ENCODE measurements around the gene FGF18.
"Not testable (repeated sequence)": the region's sequence is repeated elsewhere in the genome, so short reads cannot be mapped to it uniquely, and the experiment has no call there.

FGF18 gene

DNA sequence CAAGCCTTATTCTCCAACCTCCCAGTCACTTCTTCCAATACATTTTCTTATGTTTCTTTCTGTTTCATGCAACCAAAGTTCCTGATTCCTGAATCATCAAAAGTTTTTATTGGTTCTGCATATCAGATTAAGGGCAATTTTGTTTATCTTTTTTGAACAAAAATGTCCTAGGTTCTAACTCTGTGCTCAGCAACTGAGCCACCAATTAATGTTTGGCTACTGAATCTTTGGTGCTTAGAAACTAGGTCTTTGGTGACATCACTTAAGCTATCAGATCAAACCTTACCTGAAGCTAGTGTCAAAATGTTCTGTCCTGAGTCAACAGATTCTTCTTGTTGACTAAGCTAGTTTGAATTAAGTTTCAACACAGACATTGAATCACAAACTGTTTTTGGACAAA, 56.1 kb downstream of the FGF18 start:
- DNase-seq, result no peak

DNA sequence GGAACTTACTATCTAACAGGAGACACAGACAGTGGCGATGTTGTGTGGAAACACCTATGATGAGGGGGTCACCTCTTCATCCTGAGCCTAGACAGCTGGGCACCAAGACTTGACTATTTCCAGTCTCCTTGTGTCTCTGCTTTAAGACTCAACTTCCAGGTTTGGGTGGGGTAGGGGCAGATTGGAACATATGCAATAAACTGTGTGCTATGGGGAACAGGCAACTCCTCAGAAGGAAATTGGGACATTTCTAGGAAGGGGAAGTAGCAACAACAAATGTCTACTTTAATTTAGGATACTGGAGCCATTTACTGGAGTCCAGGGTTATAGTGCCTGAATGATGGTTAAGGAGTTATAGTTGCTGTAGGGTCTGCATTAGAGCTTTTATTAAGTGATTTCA, 57.3 kb downstream of the FGF18 start:
- DNase-seq, result no peak

DNA sequence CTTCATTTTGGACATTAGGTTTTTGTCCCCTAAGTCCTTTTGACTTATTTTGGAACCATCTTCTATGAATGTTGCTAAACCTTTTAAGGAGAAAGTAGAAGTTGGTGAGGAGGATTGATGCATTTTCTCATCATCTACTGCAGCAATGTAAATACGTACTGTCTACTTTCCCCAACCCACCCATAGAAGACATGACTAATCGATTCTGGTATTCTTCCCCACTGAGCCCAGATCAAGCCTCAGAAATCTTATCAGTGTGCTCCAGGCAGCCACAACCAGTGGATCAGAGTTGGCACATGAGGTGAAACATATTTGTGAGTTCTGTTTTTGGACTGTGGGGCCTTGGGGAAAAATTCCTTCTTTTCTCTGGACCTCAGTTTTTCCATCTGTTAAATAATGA, 57.7 kb downstream of the FGF18 start:
- DNase-seq, result no peak

DNA sequence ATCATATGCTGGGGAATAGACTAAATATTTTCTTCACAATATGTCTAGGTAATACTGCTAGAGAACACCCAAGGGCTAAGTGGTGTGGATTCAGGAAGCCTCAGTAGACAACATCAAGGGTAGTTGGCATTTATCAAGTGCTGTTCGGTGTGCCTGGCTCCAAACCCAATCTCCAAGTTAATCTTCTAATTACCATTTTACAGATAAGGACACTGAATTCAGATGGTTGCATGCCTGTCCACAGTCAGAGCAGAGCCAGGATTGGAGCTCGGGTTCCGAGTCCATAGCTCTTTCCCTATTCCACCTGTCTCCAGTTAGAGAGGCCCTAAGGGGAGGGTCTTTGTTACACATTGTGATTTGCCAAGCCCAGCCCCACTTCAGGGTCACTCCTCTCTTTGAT, 58.2 kb downstream of the FGF18 start:
- no peak for DNase-seq

DNA sequence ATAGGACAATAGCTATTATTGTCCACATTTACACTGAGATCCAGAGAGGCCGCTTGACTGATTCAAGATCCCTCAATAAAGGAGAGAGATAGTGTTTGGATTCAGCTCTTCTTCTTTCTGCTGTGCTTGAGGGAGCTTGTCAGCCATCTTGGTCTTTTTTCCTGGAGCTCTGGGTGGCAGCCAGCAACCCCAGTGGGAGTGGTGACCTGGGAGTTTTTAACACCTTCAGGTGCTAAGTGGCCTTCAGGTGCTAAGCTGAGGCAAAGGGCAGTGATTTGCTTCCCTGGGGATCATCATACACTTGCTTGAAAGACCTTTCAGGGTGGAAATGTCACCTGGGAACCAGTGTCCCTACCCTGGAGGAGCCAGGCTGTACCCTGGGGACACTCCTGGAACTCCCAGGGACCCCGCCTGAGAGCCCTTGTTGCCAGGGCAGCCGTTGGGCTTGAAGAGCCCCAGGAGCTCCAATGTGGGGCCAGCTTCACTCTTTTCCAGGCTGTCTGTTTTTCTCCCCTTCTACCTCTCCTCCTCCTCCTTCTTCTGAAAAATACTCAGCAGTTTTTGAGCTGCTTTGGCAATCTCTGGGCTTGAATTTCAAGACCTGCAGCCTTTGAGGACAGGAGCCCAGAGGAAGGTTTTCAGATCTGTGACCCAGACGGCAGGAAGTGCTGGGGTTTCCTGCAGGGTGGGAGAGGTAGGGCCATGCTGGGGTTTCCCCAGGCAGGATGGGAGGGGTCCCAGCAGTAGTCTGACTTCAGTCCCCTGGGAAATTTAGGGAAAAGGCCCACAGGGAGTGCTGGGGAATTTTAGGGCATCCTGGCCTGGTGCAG, 59.7 kb downstream of the FGF18 start:
- DNase-seq, result no peak

DNA sequence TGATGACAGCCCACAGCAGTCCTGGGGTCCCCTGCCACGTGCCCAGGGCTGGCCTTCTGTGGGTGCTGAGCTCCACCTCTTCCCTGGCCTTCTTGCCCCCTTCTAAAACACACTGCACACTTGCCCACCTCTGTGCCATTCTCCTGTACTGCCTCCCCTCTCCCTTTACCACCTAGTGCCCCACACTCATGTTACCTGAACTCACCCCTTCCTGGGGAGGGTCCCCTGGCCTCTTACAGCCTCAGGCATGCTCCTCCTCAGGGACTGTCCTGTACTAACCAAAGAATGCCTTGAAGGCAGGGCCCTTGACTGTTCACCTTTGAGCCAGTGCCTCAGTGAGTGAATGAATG, 60.3 kb downstream of the FGF18 start:
- DNase-seq, result no peak

DNA sequence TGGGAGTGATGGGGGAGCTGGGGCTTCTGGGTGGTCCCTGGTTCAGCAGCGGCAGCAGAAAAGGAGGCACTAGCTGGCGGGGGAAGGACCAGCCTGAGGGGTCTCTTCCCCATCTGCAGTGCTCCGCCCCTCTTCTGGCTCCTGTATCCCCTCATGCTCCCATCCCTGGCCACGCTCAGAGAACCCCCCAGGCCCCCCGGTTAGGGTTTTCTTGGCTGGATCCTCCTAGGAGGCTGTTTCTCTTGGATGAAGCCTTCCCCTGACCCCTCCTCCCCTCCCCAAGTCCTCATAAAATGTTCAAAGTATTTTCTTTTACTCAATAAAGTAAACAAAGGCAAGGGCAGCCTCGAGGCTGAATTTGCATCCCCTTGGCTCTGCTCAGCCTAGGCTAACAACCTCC, 60.8 kb downstream of the FGF18 start:
- no peak for DNase-seq

DNA sequence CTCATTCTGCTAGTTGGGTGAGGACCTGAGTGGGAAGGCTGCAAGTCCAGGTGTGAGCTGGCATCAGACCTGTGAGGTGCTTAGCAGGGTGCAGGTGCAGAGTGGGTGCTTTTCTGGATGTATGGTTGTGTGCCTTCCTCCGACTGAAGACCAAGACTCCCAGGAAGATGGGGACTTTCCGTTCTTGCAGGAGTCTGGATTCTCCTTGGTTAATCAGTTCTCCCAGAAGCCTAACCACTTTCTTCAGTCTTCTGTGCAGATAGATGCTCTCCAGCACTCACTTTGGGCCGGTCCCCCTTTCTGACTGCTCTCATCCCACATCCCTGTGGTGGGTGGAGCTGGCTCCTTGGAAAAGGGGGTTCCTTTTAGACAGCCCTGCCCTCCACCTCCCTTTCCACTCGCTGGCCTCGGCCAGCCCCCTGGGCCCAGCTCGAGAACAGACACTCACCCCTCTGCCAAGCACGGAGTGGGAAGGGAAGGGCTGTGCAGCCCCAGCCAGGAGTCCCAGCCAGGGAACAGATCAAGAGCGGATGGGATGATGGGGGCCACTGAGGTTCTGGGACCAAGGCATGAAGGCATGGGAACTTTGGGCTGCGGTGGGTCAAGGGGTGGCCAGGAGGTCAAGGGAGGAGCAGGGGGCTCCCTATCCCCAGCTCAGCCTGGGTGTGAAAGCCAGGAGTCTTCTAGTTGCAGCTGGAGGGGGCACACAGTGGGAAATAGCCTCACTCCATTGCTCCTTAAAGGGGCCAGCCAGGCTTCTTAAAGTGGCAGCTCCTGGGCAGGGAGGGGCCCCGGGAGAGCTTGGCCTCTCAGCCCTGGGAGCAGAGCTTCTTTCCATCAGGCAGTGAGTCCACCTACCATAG, 62.4 kb downstream of the FGF18 start:
- no peak for DNase-seq

DNA sequence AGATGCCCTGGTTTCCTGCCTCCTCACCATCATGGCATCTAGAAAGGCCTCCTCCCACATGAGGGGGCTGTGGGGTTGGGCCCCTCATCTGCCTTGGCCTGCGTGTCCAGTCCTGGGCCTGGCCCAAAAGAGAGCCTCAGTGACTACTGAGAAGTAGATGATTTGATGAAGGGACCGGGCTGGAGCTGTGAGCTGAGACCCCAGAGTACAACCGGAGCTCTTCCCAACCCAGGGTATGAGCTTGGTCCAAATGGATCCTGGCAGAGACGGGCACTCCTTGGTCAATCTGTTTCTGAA, 62.9 kb downstream of the FGF18 start:
- no peak for DNase-seq

DNA sequence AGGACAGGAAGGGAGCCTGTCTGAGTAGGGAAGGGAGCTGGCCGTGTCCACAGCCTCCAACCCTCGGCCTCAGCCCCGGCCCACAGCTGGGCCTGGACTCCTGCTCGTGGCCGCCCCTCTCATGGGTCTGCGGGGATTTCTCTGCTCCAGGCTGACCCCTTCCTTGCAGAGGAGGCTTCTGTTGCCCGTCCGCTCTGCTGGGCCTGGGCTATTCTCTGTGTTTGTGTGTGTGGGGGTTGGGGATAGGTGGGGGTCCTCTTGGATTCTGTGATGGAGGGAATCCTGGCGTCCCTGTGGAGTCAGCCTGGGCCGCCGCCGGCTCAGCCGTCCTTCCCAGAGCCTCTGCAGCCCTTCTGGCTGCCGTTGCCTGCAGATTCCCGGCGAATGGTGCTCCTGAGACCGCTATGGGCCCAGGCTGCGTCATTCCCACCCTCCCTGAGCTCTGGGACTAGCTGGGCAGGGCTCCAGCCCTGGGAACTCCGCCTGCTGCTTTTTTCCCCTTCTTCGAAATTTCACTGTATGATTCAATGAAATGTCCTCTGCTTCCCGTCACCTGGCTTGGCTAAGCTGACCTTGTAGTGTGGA, 64.2 kb downstream of the FGF18 start:
- DNase-seq, result no peak

DNA sequence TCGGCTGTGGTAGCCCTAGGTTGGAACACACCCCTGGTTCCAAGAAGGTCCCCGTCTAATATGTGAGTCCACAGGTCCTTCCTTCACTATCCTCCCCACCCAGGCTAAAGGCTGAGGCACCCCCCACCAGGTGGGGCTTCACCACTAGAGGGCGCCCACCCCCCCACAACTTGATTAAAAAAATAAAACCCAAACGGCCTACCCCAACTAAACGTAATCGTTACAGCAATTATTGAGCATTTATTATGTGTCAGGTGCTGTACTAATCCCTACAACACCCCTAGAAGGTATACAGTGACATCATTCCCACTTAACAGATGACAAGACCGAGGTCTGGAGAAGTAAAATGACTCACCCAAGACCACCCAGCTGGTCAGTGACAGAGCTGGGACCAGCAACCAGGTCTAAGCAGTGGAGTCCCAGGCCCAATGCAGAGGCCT, 65.0 kb downstream of the FGF18 start:
- no peak for DNase-seq

DNA sequence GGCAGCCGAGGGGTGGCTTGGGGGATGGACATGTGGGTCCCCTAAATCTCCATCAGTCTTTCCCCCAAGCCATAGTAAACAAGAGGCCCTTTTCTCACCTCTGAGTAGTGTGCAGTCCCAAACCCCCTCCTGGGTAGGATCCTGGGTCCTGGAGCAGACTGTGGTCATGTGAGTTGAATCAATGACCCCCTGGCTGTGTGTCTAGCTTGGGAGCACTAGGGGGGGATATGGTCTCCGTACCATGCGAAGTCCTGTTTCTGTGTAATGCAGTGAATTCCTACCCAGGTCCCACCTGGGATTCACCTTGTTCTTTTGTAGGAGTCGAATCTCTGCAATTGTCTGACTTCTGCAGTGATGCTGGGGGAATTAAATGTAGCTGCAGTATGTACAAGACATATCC, 66.2 kb downstream of the FGF18 start:
- DNase-seq, result no peak

DNA sequence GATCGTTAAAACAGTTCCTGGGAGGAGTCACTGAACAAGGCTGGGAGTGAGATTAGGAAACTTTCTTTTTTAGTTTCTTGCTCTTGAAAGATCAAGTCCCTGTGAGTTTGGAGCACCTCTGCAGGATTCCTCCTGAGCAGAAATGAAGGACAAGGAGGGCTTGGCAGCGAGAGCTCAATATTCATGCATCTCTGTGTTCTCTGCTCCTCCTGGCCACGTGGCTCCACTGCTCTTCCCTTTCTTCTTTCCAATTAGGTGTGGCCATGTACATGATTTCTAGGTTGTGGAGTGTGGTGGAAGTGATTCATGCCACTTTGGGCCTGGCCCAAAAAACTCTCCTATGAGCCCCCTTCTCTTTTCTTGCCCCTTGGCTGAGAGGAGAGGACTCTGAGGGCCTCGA, 67.2 kb downstream of the FGF18 start:
- no peak for DNase-seq

DNA sequence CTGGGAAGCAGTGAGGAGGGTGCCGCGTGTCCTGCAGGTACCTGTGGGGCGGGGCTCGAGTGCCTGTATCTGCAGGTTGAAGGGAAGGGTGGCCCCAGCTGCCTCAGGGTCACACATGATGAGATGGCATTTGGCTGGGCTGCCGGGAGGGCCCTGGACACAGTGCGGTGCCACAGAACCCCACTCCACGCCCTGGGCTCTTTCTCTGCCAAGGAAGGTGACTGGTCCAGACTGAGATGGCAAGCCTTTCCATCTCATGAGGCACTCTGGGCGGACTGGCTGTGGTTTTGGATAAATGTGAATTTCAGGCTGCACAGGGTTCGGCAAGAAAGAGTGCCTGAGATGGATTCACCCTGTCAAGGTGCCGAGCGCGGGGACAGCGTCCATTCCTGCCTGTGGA, 69.4 kb downstream of the FGF18 start:
- no peak for DNase-seq

DNA sequence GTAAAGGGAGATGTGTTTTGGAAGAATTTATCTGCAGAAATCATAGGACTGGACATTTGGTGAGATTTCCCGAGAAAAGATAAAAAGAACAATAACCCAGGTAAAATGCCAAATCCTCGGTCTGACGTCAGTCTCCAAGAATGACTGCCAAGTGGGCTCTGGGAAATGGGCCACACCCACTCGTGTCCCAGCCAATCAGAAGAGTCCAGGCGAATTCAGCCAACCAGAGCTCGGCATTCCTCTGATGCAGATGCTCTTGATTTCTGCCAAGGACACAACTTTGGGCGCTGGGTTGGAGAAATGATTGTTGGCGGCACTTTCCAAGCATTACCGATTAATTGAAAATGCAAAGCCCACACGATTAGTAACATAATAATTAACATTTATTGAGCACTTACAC, 73.3 kb downstream of the FGF18 start:
- DNase-seq, result peak; percentile 89

DNA sequence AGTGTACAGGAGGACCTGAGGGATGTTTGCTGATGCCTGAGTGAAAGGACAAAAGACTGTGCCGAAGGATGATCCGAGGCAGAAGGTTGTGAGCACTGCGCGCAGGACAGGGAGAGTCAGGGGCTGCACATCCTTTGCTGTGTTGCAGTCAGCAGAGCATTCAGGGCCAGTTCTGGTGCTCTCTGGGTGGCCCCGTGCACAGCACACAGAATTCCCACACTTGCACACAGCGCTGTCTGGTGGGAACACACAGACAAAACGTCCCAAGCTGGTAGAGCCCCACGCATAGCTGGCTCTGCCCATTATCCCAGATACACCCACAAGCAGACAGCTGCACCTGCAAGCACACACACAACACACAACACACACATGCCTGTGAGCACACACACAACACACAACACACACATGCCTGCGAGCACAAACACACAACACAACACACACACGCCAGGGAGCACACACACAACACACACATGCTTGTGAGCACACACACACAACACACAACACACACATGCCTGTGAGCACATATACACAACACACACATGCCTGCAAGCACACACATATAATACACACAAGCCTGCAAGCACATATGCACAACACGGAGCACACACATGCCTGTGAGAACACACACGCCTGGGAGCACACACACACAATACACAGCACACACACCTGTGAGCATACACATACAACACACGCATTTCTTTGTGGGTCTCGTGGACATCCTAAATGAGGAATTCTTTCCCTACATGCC, 74.4 kb downstream of the FGF18 start:
- no peak for DNase-seq

DNA sequence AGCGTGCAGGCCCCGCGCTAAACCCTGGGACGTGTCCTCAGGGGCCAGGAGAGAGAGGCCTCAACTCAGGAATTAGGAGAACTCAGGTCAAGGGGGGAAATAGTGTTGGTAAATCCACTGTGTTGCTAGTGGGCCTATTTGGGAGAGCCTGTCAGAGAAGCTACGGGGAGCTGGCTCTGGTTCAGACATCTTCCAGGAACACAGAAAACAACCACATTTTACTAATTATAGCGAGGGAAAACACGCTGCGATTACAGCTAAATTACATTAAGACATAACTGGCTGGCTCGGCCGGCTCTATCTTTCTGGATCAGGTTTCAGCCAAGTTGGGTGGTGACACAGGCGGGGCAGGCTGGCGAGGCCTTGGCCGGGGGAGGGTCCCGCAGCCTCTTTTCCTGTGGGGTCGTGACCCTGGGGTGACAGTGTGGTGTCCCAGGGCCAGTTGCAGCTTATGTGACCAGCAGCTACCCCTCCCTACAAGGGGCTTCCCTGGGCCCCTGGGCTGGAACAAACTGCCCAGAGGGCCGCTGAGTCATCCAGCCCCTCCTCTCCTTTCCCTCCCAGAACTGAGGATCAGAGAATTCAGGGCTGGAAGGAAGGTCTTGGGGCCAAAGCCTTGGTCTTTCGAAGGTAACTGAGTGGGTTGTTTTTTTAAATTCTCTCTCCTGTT, 75.1 kb downstream of the FGF18 start:
- peak; percentile 59 for DNase-seq

DNA sequence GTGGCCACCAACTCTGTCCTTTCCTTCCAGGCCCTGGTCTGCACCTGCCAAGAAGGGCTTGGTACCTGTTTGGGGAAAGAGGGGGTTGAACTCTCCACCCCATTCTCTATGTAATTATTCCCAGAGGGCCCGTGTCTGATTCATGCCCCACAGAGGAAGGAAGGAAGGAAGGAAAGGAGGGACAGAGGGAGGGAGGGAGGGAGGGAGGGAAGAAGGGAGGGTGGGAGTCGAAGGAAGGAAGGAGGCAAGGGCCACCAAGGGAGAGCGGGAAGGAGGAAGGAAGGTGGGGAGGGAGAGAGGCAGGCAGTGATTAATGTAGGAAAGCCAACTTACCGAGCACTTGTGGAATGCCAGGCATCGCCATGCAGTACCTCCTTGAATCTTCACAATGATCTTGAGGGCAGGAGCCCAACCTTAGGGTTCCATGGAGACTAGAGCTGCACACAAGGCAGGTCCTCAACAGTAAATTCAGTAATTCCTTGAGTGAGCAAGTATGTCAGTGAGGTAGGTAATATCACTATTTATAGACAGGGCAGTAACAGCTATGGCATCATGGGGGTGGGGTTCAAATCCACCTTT, 75.8 kb downstream of the FGF18 start:
- peak; percentile 86 for DNase-seq

DNA sequence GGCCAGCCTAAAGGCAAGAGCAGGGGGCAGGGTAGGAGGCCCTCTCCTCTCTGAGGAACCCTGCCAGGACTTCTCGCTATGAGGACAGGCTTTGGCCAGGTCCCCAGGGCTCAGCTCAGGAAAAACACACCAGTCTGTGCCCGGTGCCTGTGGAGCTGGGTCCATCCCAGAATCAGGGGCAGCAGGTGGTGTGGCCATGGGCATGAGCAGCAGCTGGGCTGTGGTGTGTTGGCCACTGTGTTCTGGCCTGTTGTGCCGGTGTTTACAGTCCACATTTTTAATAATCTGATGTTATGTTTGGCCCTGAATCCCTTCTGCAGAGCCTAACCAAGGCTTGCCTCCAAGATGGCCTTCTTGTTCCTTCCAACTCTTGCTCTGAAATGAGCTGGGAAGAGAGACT, 77.0 kb downstream of the FGF18 start:
- no peak for DNase-seq

DNA sequence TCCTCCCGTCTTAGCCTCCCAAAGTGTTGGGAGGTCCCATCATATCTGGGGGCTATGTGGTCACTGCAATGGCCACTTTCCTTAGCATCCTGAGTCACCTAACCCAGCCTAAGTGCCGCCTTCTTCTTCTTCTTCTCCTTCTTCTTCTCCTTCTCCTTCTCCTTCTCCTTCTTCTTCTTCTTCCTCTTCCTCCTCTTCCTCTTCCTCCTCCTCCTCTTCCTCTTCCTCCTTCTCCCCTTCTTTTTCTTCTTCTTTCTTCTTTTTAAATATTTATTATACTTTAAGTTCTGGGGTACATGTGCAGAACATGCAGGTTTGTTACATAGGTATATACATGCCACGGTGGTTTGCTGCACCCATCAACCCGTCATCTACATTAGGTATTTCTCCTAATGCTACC, 78.0 kb downstream of the FGF18 start:
- DNase-seq, result not testable (repeated sequence)

DNA sequence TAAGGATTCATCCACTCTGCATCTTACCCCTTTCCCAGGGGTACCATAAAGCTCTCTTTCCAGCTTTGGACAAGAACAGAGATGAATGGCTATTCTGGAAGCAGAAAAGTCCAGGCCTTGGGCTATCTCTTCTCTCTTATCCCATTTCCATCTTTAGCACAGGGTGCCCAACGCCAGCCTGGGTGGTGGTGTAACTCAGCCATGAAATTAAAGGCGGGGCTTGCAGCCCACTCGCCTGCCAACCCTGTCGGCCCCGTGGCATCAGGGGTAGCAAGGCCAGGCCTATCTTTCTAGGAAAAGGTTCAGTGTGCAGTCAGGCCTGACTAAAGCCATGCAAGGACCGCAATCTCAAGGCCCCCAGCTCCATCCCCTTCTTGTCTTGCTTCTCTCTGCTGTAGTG, 78.7 kb downstream of the FGF18 start:
- DNase-seq, result no peak

DNA sequence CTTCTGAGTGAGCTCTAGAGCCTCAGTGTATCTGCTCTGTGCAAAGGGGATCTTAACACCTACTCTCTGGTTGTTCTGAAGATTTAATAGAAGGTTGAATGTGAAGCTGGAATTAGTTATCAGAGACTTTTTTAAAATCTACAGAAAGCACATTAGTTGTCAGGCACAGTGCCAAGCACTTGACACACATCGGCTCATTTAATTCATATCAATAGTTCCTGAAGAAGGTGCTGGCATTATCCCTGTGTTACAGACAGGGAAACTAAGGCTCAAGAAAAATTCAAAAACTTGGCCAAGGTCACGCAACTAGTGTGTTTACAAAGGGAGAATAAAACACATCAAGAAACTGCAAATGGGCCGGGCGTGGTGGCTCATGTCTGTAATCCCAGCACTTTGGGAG, 80.2 kb downstream of the FGF18 start:
- no peak for DNase-seq
